HepG2 (cell line): Measurements from ENCODE around the gene GTF2H3. TPM values are rescaled to one million over a fixed set of nuclear protein-coding genes. Genes with fewer than 3 reads are reported as not detected.

Source experiments
- EHMT2 ChIP-seq: fragments of 200-600 bp; sonication (generic); IDR thresholded peaks from 2 replicates; pipeline ENCODE4 v1.7.0; 2017; ENCODE audit warnings: antibody characterized with exemption, low read depth, low read length, borderline replicate concordance
- ELF3 ChIP-seq: IDR thresholded peaks from 2 replicates; pipeline ENCODE4 v1.6.1; 2016; ENCODE audit warnings: missing genetic modification reagents, missing compliant biosample characterization
- FLYWCH1 ChIP-seq: sonication (generic); formaldehyde crosslinking; IDR thresholded peaks from 2 replicates; pipeline ENCODE4 v1.8.1; 2023; ENCODE audit warnings: mild to moderate bottlenecking, missing genetic modification reagents
- HNRNPUL1 ChIP-seq: fragments of 200-400 bp; formaldehyde crosslinking; IDR thresholded peaks from 2 replicates; pipeline ENCODE4 v1.6.1; 2017; ENCODE audit warnings: low read depth, mild to moderate bottlenecking, low read length, moderate library complexity
- RBM22 ChIP-seq: fragments of 200-400 bp; formaldehyde crosslinking; optimal IDR thresholded peaks from 2 replicates; pipeline ENCODE3; 2017; ENCODE audit warnings: mild to moderate bottlenecking, low read length, moderate library complexity
- SSRP1 ChIP-seq: IDR thresholded peaks from 2 replicates; pipeline ENCODE4 v1.6.1; 2016; ENCODE audit warnings: control low read depth
- TFAP4 ChIP-seq: sonication (generic); IDR thresholded peaks from 2 replicates; pipeline ENCODE4 v1.6.1; 2016; ENCODE audit warnings: low read depth, borderline replicate concordance
- ZNF205 ChIP-seq: IDR thresholded peaks from 2 replicates; pipeline ENCODE4 v1.6.1; 2018; ENCODE audit warnings: missing biosample characterization, missing genetic modification reagents
- ZNF367 ChIP-seq: sonication (generic); formaldehyde crosslinking; IDR thresholded peaks from 2 replicates; pipeline ENCODE4 v1.4.0; 2020; ENCODE audit warnings: missing genetic modification reagents, borderline replicate concordance
- ZNF446 ChIP-seq: sonication (generic); formaldehyde crosslinking; IDR thresholded peaks from 2 replicates; pipeline ENCODE4 v1.5.0; 2020; ENCODE audit warnings: mild to moderate bottlenecking, missing genetic modification reagents
- ZSCAN20 ChIP-seq: sonication (generic); formaldehyde crosslinking; IDR thresholded peaks from 2 replicates; pipeline ENCODE4 v1.4.0; 2020; ENCODE audit warnings: missing genetic modification reagents, mild to moderate bottlenecking, borderline replicate concordance
- polyA plus RNA-seq, 8 experiments: library from polyadenylated mRNA; depleted of rRNA in 3 of 8; stranded (reverse) in 7 of 8; unstranded in 1 of 8; fragments of >200 nt; fragmentation: Illumina TruSeq in 4 of 8; extraction: Trizol in 4 of 8; gene quantifications; 2 replicates each; pipeline versions ENCODE4 v1.2.1 to v1.2.3, GENCODE V29; 2011 to 2016; ENCODE audit warnings: low read depth in 4 of 8, missing spikeins in 1 of 8, mixed read lengths in 1 of 8; ENCODE audit not compliant: insufficient read depth in 1 of 8
- total RNA-seq, 5 experiments: library from RNA; depleted of rRNA; stranded (reverse); fragments of >200 nt; fragmentation: Illumina TruSeq; extraction: Trizol; gene quantifications; 2 replicates each; pipeline ENCODE4 v1.2.3, GENCODE V29; 2016; ENCODE audit warnings: low read depth in 1 of 5
- TF ChIP-seq, protein P1 (sequence below): sonication (generic); formaldehyde crosslinking; IDR thresholded peaks from 2 replicates; pipeline ENCODE4 v1.5.1; 2020; ENCODE audit warnings: missing genetic modification reagents, mild to moderate bottlenecking, borderline replicate concordance
- TF ChIP-seq, protein P2 (sequence below): sonication (generic); formaldehyde crosslinking; IDR thresholded peaks from 2 replicates; pipeline ENCODE4 v1.4.0; 2020; ENCODE audit warnings: missing genetic modification reagents, borderline replicate concordance
- TF ChIP-seq, protein P3 (sequence below): sonication (generic); formaldehyde crosslinking; IDR thresholded peaks from 2 replicates; pipeline ENCODE4 v1.4.0; 2020; ENCODE audit warnings: mild to moderate bottlenecking, missing genetic modification reagents, borderline replicate concordance

Gene GTF2H3
- total and polyA plus RNA-seq, 2 of the 13 experiments (the other 11 are each of a cell fraction or from before 2014, with no cell fraction given): 35.8 to 58.8 TPM

- TF ChIP-seq, protein P1, sequence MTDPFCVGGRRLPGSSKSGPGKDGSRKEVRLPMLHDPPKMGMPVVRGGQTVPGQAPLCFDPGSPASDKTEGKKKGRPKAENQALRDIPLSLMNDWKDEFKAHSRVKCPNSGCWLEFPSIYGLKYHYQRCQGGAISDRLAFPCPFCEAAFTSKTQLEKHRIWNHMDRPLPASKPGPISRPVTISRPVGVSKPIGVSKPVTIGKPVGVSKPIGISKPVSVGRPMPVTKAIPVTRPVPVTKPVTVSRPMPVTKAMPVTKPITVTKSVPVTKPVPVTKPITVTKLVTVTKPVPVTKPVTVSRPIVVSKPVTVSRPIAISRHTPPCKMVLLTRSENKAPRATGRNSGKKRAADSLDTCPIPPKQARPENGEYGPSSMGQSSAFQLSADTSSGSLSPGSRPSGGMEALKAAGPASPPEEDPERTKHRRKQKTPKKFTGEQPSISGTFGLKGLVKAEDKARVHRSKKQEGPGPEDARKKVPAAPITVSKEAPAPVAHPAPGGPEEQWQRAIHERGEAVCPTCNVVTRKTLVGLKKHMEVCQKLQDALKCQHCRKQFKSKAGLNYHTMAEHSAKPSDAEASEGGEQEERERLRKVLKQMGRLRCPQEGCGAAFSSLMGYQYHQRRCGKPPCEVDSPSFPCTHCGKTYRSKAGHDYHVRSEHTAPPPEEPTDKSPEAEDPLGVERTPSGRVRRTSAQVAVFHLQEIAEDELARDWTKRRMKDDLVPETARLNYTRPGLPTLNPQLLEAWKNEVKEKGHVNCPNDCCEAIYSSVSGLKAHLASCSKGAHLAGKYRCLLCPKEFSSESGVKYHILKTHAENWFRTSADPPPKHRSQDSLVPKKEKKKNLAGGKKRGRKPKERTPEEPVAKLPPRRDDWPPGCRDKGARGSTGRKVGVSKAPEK (CRISPR knock-in tag): peak; percentile 93
- TF ChIP-seq, protein P2, sequence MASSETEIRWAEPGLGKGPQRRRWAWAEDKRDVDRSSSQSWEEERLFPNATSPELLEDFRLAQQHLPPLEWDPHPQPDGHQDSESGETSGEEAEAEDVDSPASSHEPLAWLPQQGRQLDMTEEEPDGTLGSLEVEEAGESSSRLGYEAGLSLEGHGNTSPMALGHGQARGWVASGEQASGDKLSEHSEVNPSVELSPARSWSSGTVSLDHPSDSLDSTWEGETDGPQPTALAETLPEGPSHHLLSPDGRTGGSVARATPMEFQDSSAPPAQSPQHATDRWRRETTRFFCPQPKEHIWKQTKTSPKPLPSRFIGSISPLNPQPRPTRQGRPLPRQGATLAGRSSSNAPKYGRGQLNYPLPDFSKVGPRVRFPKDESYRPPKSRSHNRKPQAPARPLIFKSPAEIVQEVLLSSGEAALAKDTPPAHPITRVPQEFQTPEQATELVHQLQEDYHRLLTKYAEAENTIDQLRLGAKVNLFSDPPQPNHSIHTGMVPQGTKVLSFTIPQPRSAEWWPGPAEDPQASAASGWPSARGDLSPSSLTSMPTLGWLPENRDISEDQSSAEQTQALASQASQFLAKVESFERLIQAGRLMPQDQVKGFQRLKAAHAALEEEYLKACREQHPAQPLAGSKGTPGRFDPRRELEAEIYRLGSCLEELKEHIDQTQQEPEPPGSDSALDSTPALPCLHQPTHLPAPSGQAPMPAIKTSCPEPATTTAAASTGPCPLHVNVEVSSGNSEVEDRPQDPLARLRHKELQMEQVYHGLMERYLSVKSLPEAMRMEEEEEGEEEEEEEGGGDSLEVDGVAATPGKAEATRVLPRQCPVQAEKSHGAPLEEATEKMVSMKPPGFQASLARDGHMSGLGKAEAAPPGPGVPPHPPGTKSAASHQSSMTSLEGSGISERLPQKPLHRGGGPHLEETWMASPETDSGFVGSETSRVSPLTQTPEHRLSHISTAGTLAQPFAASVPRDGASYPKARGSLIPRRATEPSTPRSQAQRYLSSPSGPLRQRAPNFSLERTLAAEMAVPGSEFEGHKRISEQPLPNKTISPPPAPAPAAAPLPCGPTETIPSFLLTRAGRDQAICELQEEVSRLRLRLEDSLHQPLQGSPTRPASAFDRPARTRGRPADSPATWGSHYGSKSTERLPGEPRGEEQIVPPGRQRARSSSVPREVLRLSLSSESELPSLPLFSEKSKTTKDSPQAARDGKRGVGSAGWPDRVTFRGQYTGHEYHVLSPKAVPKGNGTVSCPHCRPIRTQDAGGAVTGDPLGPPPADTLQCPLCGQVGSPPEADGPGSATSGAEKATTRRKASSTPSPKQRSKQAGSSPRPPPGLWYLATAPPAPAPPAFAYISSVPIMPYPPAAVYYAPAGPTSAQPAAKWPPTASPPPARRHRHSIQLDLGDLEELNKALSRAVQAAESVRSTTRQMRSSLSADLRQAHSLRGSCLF (CRISPR knock-in tag): peak; percentile 66; the same call in 1 of the 2 replicates
- TF ChIP-seq HNRNPUL1: peak; percentile 85
- TF ChIP-seq TFAP4: peak; percentile 20; the same call in 1 of the 2 replicates
- TF ChIP-seq RBM22: peak; percentile 86
- peak; percentile 36; the same call in 1 of the 2 replicates for TF ChIP-seq SSRP1 (CRISPR knock-in tag)
- TF ChIP-seq ELF3 (CRISPR knock-in tag): peak; percentile 72
- TF ChIP-seq ZNF446: peak; percentile 58; the same call in 1 of the 2 replicates
- peak; percentile 89 for TF ChIP-seq ZSCAN20 (CRISPR knock-in tag)
- peak; percentile 10; the same call in 1 of the 2 replicates for TF ChIP-seq ZNF367
- TF ChIP-seq EHMT2: no peak
- TF ChIP-seq, protein P3, sequence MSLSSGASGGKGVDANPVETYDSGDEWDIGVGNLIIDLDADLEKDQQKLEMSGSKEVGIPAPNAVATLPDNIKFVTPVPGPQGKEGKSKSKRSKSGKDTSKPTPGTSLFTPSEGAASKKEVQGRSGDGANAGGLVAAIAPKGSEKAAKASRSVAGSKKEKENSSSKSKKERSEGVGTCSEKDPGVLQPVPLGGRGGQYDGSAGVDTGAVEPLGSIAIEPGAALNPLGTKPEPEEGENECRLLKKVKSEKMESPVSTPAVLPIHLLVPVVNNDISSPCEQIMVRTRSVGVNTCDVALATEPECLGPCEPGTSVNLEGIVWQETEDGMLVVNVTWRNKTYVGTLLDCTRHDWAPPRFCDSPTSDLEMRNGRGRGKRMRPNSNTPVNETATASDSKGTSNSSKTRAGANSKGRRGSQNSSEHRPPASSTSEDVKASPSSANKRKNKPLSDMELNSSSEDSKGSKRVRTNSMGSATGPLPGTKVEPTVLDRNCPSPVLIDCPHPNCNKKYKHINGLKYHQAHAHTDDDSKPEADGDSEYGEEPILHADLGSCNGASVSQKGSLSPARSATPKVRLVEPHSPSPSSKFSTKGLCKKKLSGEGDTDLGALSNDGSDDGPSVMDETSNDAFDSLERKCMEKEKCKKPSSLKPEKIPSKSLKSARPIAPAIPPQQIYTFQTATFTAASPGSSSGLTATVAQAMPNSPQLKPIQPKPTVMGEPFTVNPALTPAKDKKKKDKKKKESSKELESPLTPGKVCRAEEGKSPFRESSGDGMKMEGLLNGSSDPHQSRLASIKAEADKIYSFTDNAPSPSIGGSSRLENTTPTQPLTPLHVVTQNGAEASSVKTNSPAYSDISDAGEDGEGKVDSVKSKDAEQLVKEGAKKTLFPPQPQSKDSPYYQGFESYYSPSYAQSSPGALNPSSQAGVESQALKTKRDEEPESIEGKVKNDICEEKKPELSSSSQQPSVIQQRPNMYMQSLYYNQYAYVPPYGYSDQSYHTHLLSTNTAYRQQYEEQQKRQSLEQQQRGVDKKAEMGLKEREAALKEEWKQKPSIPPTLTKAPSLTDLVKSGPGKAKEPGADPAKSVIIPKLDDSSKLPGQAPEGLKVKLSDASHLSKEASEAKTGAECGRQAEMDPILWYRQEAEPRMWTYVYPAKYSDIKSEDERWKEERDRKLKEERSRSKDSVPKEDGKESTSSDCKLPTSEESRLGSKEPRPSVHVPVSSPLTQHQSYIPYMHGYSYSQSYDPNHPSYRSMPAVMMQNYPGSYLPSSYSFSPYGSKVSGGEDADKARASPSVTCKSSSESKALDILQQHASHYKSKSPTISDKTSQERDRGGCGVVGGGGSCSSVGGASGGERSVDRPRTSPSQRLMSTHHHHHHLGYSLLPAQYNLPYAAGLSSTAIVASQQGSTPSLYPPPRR (CRISPR knock-in tag): peak; percentile 79
- TF ChIP-seq FLYWCH1 (CRISPR knock-in tag): peak; percentile 96; the same call in 1 of the 2 replicates
- peak; percentile 98 for TF ChIP-seq ZNF205 (CRISPR knock-in tag)
Observed at GRCh38 chr12:123601602-123602489, 31.8 kb upstream of the GTF2H3 start, which contains the start of gene DDX55 (continued).
